Gastrocnemius medialis (tissue), 4 donors: ENCODE data around the gene VWA3B.

Experiments used
- CTCF ChIP-seq, 5 experiments: fragments of 450-650 bp in 3 of 5; fragments of 200-600 bp in 2 of 5; sonication (generic) in 2 of 5; IDR thresholded peaks in 4 of 5; conservative IDR thresholded peaks in 1 of 5; 1 replicate in 4 of 5; 2 replicates in 1 of 5; pipeline ENCODE4 v1.5.1; 2016 to 2019; ENCODE audit warnings: antibody characterized with exemption in 5 of 5, mild to moderate bottlenecking in 3 of 5, moderate library complexity in 3 of 5
- POLR2A ChIP-seq, 2 donors: fragments of 450-650 bp; IDR thresholded peaks; one replicate each; pipeline ENCODE4 v1.6.1; 2017; ENCODE audit warnings: antibody characterized with exemption in 2 of 2, mild to moderate bottlenecking in 2 of 2, moderate library complexity in 2 of 2

DNA sequence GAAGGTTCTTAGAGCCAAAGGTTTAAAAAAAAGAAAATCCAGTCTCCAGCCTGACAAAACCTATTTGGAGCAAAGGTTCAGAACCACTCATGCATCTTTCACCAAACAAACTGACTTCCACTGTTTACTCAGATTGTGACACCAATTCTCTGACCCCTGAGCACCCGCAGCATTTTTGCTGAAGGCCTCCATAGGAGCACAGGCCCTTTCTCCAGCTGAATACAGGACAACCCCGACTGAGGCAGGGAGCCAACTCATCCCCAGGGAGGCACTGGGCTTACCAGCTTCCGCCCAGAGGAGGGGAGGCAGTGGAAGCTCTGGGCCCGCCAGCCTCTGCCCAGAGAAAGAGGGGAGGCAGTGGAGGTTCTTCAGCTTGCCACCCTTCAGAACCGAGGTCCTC lies 208.3 kb downstream of the VWA3B start:
- no peak for TF ChIP-seq CTCF (IDR thresholded peaks at IDR 0.05 in 4 of 5, conservative IDR thresholded peaks at IDR 0.05 in 1 of 5)
- TF ChIP-seq POLR2A (IDR thresholded peaks at IDR 0.05), result no peak
